Spinal cord (tissue), 10 donors: ENCODE measurements around the gene FAM216A. TPM values are rescaled to one million over a fixed set of nuclear protein-coding genes. Genes with fewer than 3 reads are reported as not detected.

Source experiments
- DNase-seq, 6 donors: peaks; one replicate each; pipeline versions ENCODE4 v3.0.0 to v3.0.0-alpha.2; 2013 to 2015; ENCODE audit warnings: low spot score in 6 of 6, low read depth in 4 of 6
- H3K27ac ChIP-seq: one replicate; pipeline ENCODE4 v1.5.1; 2013; ENCODE audit warnings: low read depth, low read length, control low read depth
- H3K27me3 ChIP-seq: one replicate; pipeline ENCODE4 v1.6.1; 2013; ENCODE audit warnings: low read length; ENCODE audit not compliant: control insufficient read depth, insufficient read depth
- H3K36me3 ChIP-seq: one replicate; pipeline ENCODE4 v1.6.1; 2013; ENCODE audit warnings: low read length; ENCODE audit not compliant: control insufficient read depth, insufficient read depth
- H3K4me1 ChIP-seq: one replicate; pipeline ENCODE4 v1.6.1; 2013; ENCODE audit warnings: low read length; ENCODE audit not compliant: control insufficient read depth, insufficient read depth
- H3K4me3 ChIP-seq: one replicate; pipeline ENCODE4 v1.5.1; 2013; ENCODE audit warnings: low read depth, low read length, control low read depth
- H3K9me3 ChIP-seq: one replicate; pipeline ENCODE4 v1.6.1; 2013; ENCODE audit warnings: low read length; ENCODE audit not compliant: control insufficient read depth, insufficient read depth
- WGBS: methylation state at CpG from one replicate; pipeline ENCODE4 v1.1.5; 2013; ENCODE audit warnings: missing lambda C conversion rate; ENCODE audit not compliant: insufficient coverage; 5-methylcytosine and 5-hydroxymethylcytosine counted together
- polyA plus RNA-seq, 2 donors: library from polyadenylated mRNA; unstranded; fragments of 120-200 nt; gene quantifications; one replicate each; pipeline ENCODE4 v1.2.1, GENCODE V29; 2013; ENCODE audit not compliant: insufficient read length in 2 of 2
- total RNA-seq, 2 donors: library from RNA; depleted of rRNA in 1 of 2; stranded (reverse); fragments of 120-200 nt in 1 of 2; fragments of >200 nt in 1 of 2; gene quantifications; one replicate each; pipeline versions ENCODE4 v1.2.3 to v1.2.4, GENCODE V29; 2013 to 2014
- donor health status: healthy.

Gene FAM216A
- total and polyA plus RNA-seq, 4 donors = 24.4 to 77.2 (median 53.4) TPM

GRCh38 chr12:110466791-110467190 is 1.9 kb upstream of the FAM216A start:
- Histone ChIP-seq H3K9me3 (no peaks in the 10 kb centered on the region), H3K4me1 (peaks cover 20% of the 10 kb centered on the region), H3K36me3 (peaks cover 17% of the 10 kb centered on the region), H3K27ac (no peak overlapping the region), H3K4me3 (no peak overlapping the region), H3K27me3 (no peaks in the 10 kb centered on the region)
- 82% methylated on average over 5 of the region's 5 CpGs for WGBS
- DNase-seq = no peak

DNA sequence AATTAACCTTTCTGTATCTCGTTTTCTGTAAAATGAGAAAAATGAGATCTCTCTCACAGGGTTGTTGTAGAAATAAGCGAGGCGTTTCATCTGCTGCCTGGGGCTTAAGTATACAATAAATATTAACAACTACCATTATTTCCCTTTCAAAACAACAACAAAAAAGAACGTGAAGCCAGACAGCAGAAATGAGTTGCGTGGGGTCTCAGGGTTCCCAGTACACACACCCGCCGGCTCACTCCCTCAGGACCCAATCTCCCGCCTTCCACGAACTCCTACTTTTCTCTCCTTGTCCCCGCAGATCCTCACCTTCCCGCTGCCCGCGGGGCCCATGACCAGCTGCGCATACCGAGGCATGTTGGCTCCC is 815 bp upstream of the FAM216A start:
- H3K4me1 ChIP-seq = peaks cover 20% of the 10 kb centered on the region
- peak overlapping the region; percentile 99 for H3K27ac ChIP-seq
- 0% methylated on average over 12 of the region's 15 CpGs for WGBS
- H3K36me3 ChIP-seq = peaks cover 11% of the 10 kb centered on the region
- H3K9me3 ChIP-seq = no peaks in the 10 kb centered on the region
- peak overlapping the region; percentile 88 for H3K4me3 ChIP-seq
- no peak for DNase-seq
- no peaks in the 10 kb centered on the region for H3K27me3 ChIP-seq

DNA sequence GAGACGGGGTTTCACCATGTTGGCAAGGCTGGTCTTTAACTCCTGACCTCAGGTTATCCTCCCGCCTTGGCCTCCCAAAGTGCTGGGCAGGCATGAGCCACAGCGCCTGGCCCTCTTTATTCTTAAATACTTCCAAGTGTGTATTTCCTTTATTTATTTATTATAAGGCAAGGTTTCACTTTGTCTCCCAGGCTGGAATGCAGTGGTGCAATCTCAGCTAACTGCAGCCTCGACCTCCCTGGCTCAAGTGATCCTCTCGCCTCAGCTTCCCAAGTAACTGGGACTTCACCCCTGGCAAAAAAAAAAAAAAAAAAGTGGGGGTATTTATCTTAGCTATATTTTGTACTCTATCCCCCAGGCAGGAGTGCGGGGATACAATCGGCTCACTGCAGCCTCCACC is 6.8 kb downstream of the FAM216A start:
- H3K36me3 ChIP-seq = peaks cover 30% of the 10 kb centered on the region
- H3K4me1 ChIP-seq = no peaks in the 10 kb centered on the region
- no CpG with 5 or more reads among the region's 7 CpGs for WGBS
- no peaks in the 10 kb centered on the region for H3K27me3 ChIP-seq
- H3K27ac ChIP-seq = no peak overlapping the region
- H3K4me3 ChIP-seq = no peak overlapping the region
- no peaks in the 10 kb centered on the region for H3K9me3 ChIP-seq
- DNase-seq = no peak

GRCh38 chr12:110498984-110499706 is 30.5 kb downstream of the FAM216A start:
- no peaks in the 10 kb centered on the region for H3K27me3 ChIP-seq
- H3K9me3 ChIP-seq = no peaks in the 10 kb centered on the region
- no peak for DNase-seq
- peaks cover 18% of the 10 kb centered on the region for H3K36me3 ChIP-seq
- H3K27ac ChIP-seq = no peak overlapping the region
- WGBS = no CpG with 5 or more reads among the region's 4 CpGs
- no peak overlapping the region for H3K4me3 ChIP-seq
- peaks cover 13% of the 10 kb centered on the region for H3K4me1 ChIP-seq

- DNase-seq = no peak
- WGBS = 2% methylated on average over 12 of the region's 17 CpGs
- Histone ChIP-seq H3K4me1 (peaks cover 13% of the 10 kb centered on the region), H3K36me3 (peaks cover 3% of the 10 kb centered on the region), H3K4me3 (peak overlapping the region; percentile 98), H3K9me3 (no peaks in the 10 kb centered on the region), H3K27ac (peak overlapping the region; percentile 62), H3K27me3 (no peaks in the 10 kb centered on the region)
Measured at GRCh38 chr12:110501399-110501751, 32.7 kb downstream of the FAM216A start.

DNA sequence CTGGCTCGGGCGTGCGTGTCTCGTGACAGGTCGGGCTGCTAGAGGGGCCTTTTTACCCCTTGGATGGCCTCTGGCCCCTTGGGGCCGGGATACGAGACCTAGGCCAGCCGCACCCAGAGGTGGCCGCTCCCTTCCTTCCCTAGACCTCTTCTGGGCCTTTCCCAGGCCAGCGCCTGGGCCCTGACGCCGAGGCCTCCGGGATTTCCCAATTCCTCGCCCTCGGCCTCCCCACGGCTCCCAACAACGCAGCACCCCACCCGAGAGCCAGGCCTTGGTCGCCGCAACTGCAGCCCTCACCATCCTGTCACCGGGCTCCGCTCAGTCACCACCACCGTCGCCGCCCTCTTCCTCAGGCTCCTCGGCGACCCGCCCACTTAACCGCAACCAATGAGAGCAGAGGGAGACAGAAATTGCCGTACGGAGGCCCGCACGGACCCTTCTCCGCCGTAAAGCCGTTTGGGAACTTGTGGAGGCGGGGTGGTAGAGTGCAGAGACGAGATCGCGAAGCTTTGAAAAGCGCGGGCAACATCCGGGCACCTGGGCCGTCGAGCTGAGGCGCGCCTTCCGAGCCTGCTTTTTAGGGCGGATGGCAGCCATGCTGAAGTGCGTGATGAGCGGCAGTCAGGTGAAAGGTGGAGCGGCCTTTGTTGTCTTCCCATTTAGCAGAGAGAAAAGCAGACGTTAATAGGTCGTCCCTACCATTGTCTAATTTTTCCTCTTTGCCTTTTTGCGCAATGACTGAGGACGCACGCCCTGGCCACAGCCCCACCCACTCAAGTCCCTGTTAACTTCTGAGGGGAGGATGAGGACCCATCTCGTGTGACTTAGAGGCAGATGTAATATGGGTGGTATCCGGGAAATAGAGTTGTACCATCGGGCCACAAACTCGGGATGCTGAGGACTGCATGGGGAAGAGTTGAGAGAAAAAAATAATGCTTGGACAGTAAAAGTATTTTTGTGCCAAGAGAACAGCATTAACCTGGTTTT is 33.4 kb downstream of the FAM216A start, which contains the start of the genes RAD9B and VPS29:
Gene RAD9B, plus strand, starts transcription at position 580 of the 987 bp plus-strand sequence. Its CDS starts 7 bp downstream, at position 587.
Gene VPS29, minus strand, starts transcription at position 360 of the 987 bp plus-strand sequence. Its CDS starts 60 bp downstream, at position 300.
- under 1% methylated on average over 53 of the region's 61 CpGs for WGBS
- Histone ChIP-seq H3K4me3 (peak within 1 kb of the TSS; percentile 98), H3K9me3 (no peaks in the 10 kb centered on the region), H3K36me3 (peaks cover 3% of the 10 kb centered on the region), H3K4me1 (peaks cover 13% of the 10 kb centered on the region), H3K27ac (peak within 1 kb of the TSS; percentile 62), H3K27me3 (no peaks in the 10 kb centered on the region)
- DNase-seq = peak; percentile 94 to 99 (median 96)

GRCh38 chr12:110503432-110503831 is 34.8 kb downstream of the FAM216A start:
- no peaks in the 10 kb centered on the region for H3K9me3 ChIP-seq
- no peak overlapping the region for H3K27ac ChIP-seq
- H3K4me3 ChIP-seq = no peak overlapping the region
- H3K36me3 ChIP-seq = no peaks in the 10 kb centered on the region
- peaks cover 13% of the 10 kb centered on the region for H3K4me1 ChIP-seq
- no peak for DNase-seq
- no CpG with 5 or more reads among the region's 1 CpG for WGBS
- H3K27me3 ChIP-seq = no peaks in the 10 kb centered on the region

- no CpG with 5 or more reads among the region's 3 CpGs for WGBS
- Histone ChIP-seq H3K27me3 (no peaks in the 10 kb centered on the region), H3K27ac (no peak overlapping the region), H3K4me3 (no peak overlapping the region), H3K4me1 (peaks cover 13% of the 10 kb centered on the region), H3K36me3 (no peaks in the 10 kb centered on the region), H3K9me3 (no peaks in the 10 kb centered on the region)
- no peak for DNase-seq
Measured at GRCh38 chr12:110505332-110505731, 36.7 kb downstream of the FAM216A start.

- Histone ChIP-seq H3K4me3 (no peak overlapping the region), H3K27me3 (no peaks in the 10 kb centered on the region), H3K27ac (no peak overlapping the region), H3K9me3 (no peaks in the 10 kb centered on the region), H3K4me1 (no peaks in the 10 kb centered on the region), H3K36me3 (no peaks in the 10 kb centered on the region)
- no peak for DNase-seq
- WGBS = no CpG with 5 or more reads among the region's 4 CpGs
Measured at GRCh38 chr12:110508071-110508586, 39.5 kb downstream of the FAM216A start.
